ENCODE data around the gene SF3A1. TPM values are rescaled to one million over a fixed set of nuclear protein-coding genes. Genes with fewer than 3 reads are reported as not detected.

Gene SF3A1
- total and polyA plus RNA-seq, 2 of the 13 experiments (the other 11 are each of a cell fraction or from before 2014, with no cell fraction given) = 10.0 to 22.0 TPM

DNA sequence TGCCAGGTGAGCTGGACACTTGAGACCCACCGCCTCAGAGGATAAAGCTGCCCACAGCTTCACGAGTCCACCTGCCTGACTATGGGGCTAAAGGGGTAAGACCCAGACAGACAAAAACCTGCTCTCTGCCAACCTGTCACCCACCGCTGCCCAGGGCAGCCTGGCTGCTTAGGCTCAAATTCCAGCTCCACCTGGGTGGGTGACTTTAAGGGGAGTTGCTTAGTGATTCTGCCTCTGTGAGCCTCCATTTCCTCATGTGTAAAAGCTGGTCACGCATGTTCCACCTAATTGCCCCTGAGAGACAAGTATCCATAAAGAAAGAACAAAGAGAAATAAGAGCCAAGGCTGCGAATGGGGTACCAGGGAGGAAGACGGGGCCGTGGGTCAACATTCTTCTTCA is 63.7 kb downstream of the SF3A1 start:
- Histone ChIP-seq H3K9me3 (ENCODE audit: low read length) (no peaks in the 10 kb centered on the region), H3K4me1 (ENCODE audit: insufficient read depth, low read length) (peaks cover 27% of the 10 kb centered on the region), H3K27me3 (ENCODE audit: control insufficient read depth in 1 of 2, insufficient read depth in 2 of 2, low read length in 2 of 2) (no peaks in the 10 kb centered on the region; a peak in 1 of 5 replicates), H4K20me1 (ENCODE audit: insufficient read depth, low read length) (no peaks in the 10 kb centered on the region), H3K79me2 (ENCODE audit: insufficient read depth, low read length) (no peaks in the 10 kb centered on the region), H3K36me3 (replicated peaks in 1 of 2; ENCODE audit: control insufficient read depth in 1 of 2, insufficient read depth in 2 of 2, low read length in 2 of 2) (peaks cover 6 to 12% of the 10 kb centered on the region in 2 experiments; a peak in 2 of 5 replicates), H3K4me2 (ENCODE audit: low read depth, low read length) (no peak overlapping the region), H2AFZ (ENCODE audit: low read length) (no peak overlapping the region), H3K9ac (ENCODE audit: insufficient read depth, low read depth, low read length) (no peak overlapping the region), H3K27ac (ENCODE audit: extremely low read length, insufficient read depth, low read length) (no peak overlapping the region), H3K4me3 (replicated peaks in 1 of 3; ENCODE audit: insufficient read depth in 1 of 3, low read depth in 2 of 3, low read length in 3 of 3) (no peak overlapping the region)
- no TSS peak for BruUV-seq (replicated peaks)
- intact Hi-C loops (cut with micrococcal nuclease; ENCODE audit: unreplicated experiment) = no loop called here
- WGBS (ENCODE audit: low lambda C conversion rate) = 93% methylated on average over 5 of the region's 7 CpGs
- no peak for FAIRE-seq
- in situ Hi-C loops (cut with HindIII; ENCODE audit: extremely low pct_ligation_motif_present, low pct_unique_long_range_greater_than_20kb) = no loop called here
- no peak for DNase-seq (ENCODE audit: low spot score)
- ChIA-PET POLR2A (no interaction called here), CTCF (ENCODE audit: low intra/inter-chr PET ratio, low total read pairs) (no interaction called here)
- TF ChIP-seq ZSCAN9 (CRISPR knock-in tag; IDR thresholded peaks at IDR 0.05; ENCODE audit: borderline replicate concordance) (no peak), SOX5 (CRISPR knock-in tag; IDR thresholded peaks at IDR 0.05; ENCODE audit: borderline replicate concordance) (no peak), SOX6 (IDR thresholded peaks at IDR 0.05) (no peak), SOX6 (CRISPR knock-in tag; IDR thresholded peaks at IDR 0.05) (no peak), KAT7 (CRISPR knock-in tag; IDR thresholded peaks at IDR 0.05; ENCODE audit: borderline replicate concordance) (no peak), NCOR1 (IDR thresholded peaks at IDR 0.05; ENCODE audit: borderline replicate concordance, low read length) (no peak), FOXC1 (CRISPR knock-in tag; IDR thresholded peaks at IDR 0.05; ENCODE audit: borderline replicate concordance) (no peak), NR2C2 (CRISPR knock-in tag; IDR thresholded peaks at IDR 0.05; ENCODE audit: borderline replicate concordance) (no peak), ZNF256 (CRISPR knock-in tag; conservative IDR thresholded peaks at IDR 0.05) (no peak), ZNF121 (CRISPR knock-in tag; IDR thresholded peaks at IDR 0.05) (no peak)
- TF ChIP-seq, protein P1, sequence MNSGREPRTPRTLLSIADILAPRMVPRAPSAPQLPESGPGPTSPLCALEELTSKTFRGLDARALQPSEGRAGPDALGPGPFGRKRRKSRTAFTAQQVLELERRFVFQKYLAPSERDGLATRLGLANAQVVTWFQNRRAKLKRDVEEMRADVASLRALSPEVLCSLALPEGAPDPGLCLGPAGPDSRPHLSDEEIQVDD (CRISPR knock-in tag; IDR thresholded peaks at IDR 0.05; ENCODE audit: borderline replicate concordance) = no peak
- ATAC-seq = no peak
